ENCODE measurements around the gene ODC1.
"Not testable (repeated sequence)": the region's sequence is repeated elsewhere in the genome, so short reads cannot be mapped to it uniquely, and the experiment has no call there.

Gene ODC1

DNA sequence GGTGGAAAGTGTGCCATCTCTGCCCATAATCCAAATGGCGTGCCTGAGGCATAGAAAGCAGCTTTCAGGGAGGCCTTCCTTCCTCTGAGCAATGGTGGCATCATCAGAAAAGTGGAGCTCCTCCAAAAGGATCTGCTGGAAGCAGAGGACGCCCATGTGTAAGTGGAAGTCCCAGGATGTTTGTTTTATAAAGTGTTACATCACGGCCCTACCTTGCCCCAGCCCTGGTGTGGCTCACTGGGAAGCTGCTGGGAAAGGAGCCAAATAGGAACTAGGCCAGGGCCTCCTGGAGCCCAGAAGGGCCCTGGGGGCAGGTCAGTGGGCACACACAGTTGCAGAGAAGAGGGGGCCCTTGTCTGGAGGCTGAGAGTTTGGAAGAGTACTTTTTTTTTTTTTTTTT is 4.2 kb upstream of the ODC1 start:
- DNase-seq: no peak

- no peak for DNase-seq
Observed at GRCh38 chr2:10451819-10452218, 3.7 kb upstream of the ODC1 start.

DNA sequence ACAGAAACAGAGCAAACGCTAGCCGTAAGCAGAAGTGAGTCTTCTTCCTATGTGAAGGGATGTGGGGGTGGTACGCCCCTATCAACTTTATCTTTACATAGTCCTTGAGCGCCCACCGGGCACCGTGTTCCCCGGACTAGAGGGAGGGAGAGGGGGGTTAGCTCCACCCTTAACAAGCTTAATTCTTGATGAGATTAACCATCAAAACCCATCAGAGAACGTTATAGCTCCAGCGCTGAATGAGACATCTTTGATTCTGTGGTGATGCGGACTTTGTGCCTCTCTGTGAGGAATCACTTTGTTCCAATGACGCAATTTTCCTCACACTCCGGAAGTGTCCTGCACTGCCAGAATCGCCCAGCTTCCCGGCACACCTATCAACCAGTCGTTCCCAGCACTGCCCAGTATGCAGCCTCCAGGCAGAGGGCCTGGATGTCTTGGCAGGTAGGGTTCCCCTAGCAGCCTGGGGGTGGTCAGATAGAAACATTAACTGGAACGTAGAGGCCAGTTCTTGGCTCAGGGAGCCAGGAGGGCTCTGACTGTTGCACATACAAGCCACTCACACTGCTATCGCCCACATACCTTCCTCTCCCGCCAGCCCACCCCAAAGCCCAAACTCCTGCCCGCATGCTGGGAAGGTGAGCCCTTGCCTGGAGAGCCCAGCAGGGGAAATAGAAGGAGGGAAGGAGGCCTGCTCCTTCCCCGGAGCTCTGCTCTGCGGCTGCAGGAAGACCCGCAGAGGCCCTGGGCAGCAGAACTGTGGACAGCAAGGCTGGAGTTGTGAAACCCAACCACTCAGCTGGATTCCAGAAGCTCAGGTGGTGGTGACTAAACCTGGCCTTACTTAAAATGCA is 1.9 kb upstream of the ODC1 start:
- DNase-seq: no peak

- no peak for DNase-seq
Observed at GRCh38 chr2:10449486-10449831, 1.3 kb upstream of the ODC1 start.

GRCh38 chr2:10448576-10449485 is 704 bp upstream of the ODC1 start:
- DNase-seq: peak; percentile 95 to 100 (median 100)

DNA sequence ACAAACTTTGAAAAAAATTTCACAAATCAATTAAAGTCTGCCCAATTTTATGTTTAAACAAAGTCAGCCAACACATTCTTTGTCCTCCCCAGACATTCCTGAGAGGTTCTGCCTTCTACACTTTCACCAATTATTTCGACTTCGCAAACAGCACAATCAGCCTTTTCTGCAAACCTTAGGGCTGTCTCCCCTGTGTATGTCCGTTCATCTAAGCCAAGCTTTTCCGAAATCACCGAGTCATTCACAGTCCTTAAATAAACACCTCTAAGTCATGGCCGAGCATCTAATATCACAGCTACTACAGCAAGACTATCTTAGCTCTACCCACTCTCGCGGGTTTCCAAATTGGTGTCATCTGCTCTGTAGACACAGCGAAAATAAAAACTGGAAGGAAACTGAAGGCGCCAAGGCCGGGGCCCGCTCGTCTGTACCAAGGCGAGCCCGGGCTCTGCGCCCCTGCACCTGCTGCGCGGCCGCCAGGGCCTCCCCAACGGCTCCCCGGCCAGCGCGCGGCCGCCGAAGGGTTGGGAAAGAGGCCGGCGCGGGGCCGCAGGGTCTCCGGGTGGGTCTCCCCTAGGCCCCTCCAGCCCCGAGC is 730 bp downstream of the ODC1 start:
- DNase-seq: peak in 1 of 4 experiments; percentile 47

DNA sequence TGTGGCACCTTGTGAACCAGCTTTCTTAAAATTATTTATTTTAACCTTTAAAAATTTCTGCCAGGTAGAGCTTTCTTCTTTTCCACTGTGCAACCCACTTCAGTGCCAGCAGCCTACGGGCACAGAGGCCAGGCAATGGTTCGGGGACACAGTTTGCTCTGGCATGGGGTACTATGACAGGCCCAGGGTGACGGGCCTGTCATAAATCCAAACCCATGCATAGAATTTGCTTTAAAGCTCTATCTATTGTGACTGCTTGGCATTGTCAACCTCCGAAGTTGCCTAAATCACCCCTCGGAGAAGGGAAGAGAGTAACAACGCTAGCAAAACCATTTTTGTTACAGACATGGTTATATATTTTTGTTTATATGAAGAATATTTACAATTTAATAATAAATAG is 1.5 kb downstream of the ODC1 start:
- DNase-seq: no peak

DNA sequence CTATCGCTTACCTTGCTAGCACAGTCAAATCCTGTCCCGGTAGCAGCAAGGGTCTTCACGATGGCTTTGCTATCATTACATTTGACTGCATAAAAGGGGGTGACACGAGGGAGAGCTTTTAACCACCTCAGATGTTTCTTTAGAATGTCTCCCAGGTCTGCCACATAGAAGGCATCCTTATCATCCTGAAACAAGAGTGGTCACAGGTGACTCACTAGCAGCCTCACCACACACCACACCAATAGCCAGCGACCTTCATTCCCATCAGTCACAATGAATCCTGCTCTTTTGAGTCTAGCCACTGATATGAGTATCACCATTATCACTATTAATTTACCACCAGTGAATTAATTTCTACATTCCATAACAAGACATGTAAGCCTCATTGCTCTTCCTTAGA is 3.7 kb downstream of the ODC1 start:
- DNase-seq: no peak

DNA sequence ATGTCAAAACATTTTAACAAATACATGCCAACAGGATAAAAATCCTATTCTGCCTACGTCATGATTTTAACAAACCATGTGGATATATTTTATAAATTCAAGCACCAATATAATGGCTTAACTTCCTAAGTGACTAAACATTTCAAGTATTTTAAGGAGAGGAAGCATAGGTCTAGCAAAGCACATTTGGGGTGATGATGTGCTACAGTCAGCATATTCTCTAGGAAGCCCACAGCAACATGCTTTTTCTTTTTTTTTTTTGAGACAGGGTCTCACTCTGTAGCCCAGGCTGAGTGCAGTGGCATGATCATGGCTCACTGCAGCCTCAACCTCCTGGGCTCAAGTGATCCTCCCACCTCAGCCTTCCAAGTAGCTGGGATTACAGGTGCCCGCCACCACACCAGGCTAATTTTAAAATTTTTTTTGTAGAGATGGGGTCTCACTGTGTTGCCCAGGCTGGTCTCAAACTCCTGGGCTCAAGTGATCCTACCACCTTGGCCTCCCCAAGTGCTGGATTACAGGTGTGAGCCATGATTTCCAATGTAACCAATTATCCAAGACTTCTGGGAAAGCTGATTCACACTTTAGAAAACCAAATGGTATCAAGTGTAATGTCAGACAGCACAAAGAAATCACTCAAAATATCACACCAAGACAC is 5.5 kb downstream of the ODC1 start:
- not testable (repeated sequence) for DNase-seq

- no peak for DNase-seq
Observed at GRCh38 chr2:10441948-10442347, 6.2 kb downstream of the ODC1 start.

DNA sequence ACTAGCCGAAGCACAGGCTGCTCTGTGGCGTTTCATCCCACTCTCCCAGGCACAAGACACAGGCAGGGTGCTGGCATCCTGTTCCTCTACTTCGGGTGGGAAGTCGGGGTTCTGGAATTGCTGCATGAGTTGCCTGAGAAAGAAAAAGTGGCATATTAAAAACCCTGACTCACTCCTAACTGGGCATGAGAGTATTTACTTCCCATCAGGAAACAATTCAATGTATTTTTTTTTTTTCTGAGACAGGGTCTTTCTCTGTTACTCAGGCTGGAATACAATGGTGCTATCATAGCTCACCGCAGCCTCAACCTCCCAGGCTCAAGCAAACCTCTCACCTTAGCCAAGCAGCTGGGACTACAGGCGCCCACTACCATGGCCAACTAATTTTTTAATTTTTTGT is 7.4 kb downstream of the ODC1 start:
- DNase-seq: no peak

GRCh38 chr2:10439971-10440370 is 8.2 kb downstream of the ODC1 start:
- DNase-seq: no peak

- no peak for DNase-seq
Observed at GRCh38 chr2:10439185-10439879, 8.8 kb downstream of the ODC1 start.

- DNase-seq: no peak
Observed at GRCh38 chr2:10438688-10439087, 9.4 kb downstream of the ODC1 start.

DNA sequence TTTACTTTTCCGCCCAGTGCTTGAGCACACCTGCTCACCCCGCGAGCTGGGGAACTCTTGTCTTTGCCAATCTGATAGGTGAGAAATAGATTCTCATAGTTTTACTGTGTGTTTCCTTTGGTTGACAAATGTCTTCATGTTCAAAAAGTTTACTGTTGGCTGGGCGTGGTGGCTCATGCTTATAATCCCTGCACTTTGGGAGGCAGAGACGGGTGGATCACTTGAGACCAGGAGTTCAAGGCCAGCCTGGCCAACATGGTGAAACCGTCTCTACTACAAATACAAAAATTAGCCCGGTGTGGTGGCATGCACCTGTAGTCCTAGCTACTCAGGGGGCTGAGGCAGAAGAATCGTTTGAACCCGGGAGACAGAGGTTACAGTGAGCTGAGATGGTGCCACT is 10.3 kb downstream of the ODC1 start:
- no peak for DNase-seq

GRCh38 chr2:10436583-10437110 is 11.5 kb downstream of the ODC1 start:
- DNase-seq: no peak

DNA sequence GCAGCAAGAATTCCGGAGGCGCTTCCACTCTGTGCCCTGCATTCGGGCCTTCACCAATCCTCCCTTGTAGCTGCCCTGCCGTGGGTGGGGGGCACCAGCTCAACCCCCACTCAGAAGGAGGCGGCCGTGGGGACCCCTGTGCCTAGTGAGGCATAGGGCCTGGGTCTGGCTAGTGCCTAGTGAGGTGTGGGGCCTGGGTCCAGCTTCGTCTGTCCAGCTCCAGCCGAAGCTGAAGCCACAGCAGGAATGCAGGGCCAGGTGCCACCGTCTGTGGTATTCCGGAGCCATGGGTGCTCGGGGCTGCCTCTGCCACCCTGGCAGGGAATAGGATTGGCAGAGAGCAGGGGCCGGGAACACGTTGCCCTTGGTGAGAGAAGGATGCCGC is 12.3 kb downstream of the ODC1 start:
- DNase-seq: no peak

GRCh38 chr2:10434886-10435819 is 13.0 kb downstream of the ODC1 start:
- DNase-seq: peak; percentile 42 to 64 (median 58)

DNA sequence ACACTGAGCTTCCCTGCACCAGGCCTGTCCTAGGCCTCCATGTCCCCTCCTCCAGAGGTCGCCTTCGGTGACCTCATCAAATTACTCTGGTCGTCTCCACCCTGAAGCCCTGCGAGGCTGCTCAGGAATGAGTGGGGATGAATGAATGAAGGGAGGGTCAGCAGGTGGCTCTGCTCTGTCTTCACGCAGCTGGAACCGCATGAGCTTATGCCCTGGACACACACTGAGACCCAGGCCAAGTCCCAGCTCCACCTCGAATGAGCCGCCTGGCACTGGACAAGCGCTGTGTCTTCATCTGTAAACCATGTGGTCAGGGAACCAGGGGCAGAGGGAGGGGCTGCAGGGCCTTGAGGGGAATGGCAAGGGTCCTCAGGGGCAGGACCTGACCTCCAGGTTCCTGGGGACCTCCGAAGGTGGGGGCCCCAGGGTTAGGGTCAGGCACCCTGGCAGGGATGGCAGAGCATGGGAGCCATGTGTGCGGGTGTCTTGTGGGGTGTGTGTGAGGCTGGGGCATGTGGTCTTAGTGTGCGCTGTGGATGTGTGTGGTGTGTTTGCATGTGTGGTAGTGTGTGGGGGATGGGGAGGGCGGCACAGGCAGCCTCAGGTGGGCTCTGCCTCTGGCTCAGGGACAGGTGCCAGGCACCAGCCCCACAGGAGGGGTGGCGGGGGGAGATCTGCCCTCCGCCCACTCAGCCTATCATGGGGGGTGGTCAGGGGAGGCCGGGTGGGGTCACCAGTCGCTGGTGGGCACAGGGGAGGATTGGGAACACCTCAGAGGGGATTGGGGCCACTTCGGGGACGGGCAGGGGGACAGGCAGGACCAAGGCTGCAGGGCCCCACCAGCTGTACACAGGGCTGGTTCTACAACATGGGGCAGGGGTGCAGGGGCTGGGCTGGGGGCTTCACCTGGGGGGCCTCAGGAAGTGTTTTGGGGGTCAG is 13.9 kb downstream of the ODC1 start:
- no peak for DNase-seq
